WTC11 (cell line): ENCODE measurements around the gene PFKFB4. TPM values are rescaled to one million over a fixed set of nuclear protein-coding genes. Genes with fewer than 3 reads are reported as not detected.

Source experiments
- ATAC-seq: fragments of 200-7000 bp; cut with Tn5 transposase; 2 replicates; pipeline ENCODE4 v1.10.0; 2021; ENCODE audit warnings: mild to moderate bottlenecking, moderate library complexity
- CTCF ChIA-PET: fragments of 300-600 bp; sonication (Branson Sonifier 250); formaldehyde crosslinking; loops from one replicate; lab custom pipeline; 2021; ENCODE audit warnings: antibody characterized with exemption; lab: Charles Lee
- POLR2A ChIA-PET: fragments of 350-600 bp; sonication (Branson Sonifier 250); formaldehyde crosslinking; loops from one replicate; lab custom pipeline; 2021; ENCODE audit warnings: antibody characterized with exemption; lab: Charles Lee
- DNase-seq: peaks from one replicate; pipeline ENCODE4 v3.0.0; 2021; ENCODE audit warnings: low spot score
- H3K27ac Mint-ChIP-seq: 2 replicates; pipeline ENCODE4 v1.8.0; 2021; ENCODE audit warnings: mixed read lengths
- H3K27me3 Mint-ChIP-seq: 2 replicates; pipeline ENCODE4 v1.8.0; 2021; ENCODE audit warnings: low read depth, mild to moderate bottlenecking, moderate library complexity, mixed read lengths
- H3K36me3 Mint-ChIP-seq: 2 replicates; pipeline ENCODE4 v1.8.0; 2021; ENCODE audit warnings: mixed read lengths
- H3K4me1 Mint-ChIP-seq: 2 replicates; pipeline ENCODE4 v1.8.0; 2022; ENCODE audit warnings: mixed read lengths
- H3K4me3 Mint-ChIP-seq: 2 replicates; pipeline ENCODE4 v1.8.0; 2021; ENCODE audit warnings: mild to moderate bottlenecking, moderate library complexity, mixed read lengths
- H3K9me3 Mint-ChIP-seq: 2 replicates; pipeline ENCODE4 v1.8.0; 2021; ENCODE audit warnings: mixed read lengths
- CBFB ChIP-seq: sonication (generic); formaldehyde crosslinking; IDR thresholded peaks from 2 replicates; pipeline ENCODE4 v1.8.1; 2022; ENCODE audit warnings: mild to moderate bottlenecking, low read depth, missing genetic modification reagents
- E2F1 ChIP-seq: sonication (generic); formaldehyde crosslinking; IDR thresholded peaks from 2 replicates; pipeline ENCODE4 v1.8.0; 2022; ENCODE audit warnings: mild to moderate bottlenecking, missing genetic modification reagents
- E2F5 ChIP-seq: sonication (generic); formaldehyde crosslinking; IDR thresholded peaks from 2 replicates; pipeline ENCODE4 v1.8.1; 2022; ENCODE audit warnings: mild to moderate bottlenecking, moderate library complexity, missing genetic modification reagents
- ERG ChIP-seq: fragments of 250-450 bp; sonication (Bioruptor Pico); IDR thresholded peaks from 2 replicates; pipeline ENCODE4 v1.8.0; 2021; ENCODE audit warnings: mild to moderate bottlenecking
- FOXP1 ChIP-seq: sonication (generic); formaldehyde crosslinking; IDR thresholded peaks from 2 replicates; pipeline ENCODE4 v1.8.0; 2022; ENCODE audit warnings: missing genetic modification reagents, mild to moderate bottlenecking, moderate library complexity, borderline replicate concordance
- GABPB1 ChIP-seq: sonication (generic); formaldehyde crosslinking; IDR thresholded peaks from 2 replicates; pipeline ENCODE4 v1.8.1; 2023; ENCODE audit warnings: mild to moderate bottlenecking, missing genetic modification reagents
- GRHL2 ChIP-seq: fragments of 250-450 bp; sonication (Bioruptor Pico); IDR thresholded peaks from 2 replicates; pipeline ENCODE4 v1.8.0; 2022; ENCODE audit warnings: mild to moderate bottlenecking, moderate library complexity; ENCODE audit not compliant: insufficient replicate concordance, severe bottlenecking
- IRF2 ChIP-seq: sonication (generic); formaldehyde crosslinking; IDR thresholded peaks from 2 replicates; pipeline ENCODE4 v1.8.0; 2022; ENCODE audit warnings: low read depth, missing genetic modification reagents, borderline replicate concordance
- JUN ChIP-seq: sonication (generic); formaldehyde crosslinking; IDR thresholded peaks from 2 replicates; pipeline ENCODE4 v1.8.0; 2023; ENCODE audit warnings: mild to moderate bottlenecking, missing genetic modification reagents
- MAX ChIP-seq: sonication (generic); formaldehyde crosslinking; IDR thresholded peaks from 2 replicates; pipeline ENCODE4 v1.8.0; 2022; ENCODE audit warnings: mild to moderate bottlenecking, missing genetic modification reagents
- MXD4 ChIP-seq: fragments of 250-450 bp; sonication (Bioruptor Pico); IDR thresholded peaks from 2 replicates; pipeline ENCODE4 v1.8.0; 2021; ENCODE audit warnings: mild to moderate bottlenecking, moderate library complexity, borderline replicate concordance
- STAT6 ChIP-seq: sonication (generic); formaldehyde crosslinking; conservative IDR thresholded peaks from 2 replicates; pipeline ENCODE4 v1.8.1; 2023; ENCODE audit warnings: mild to moderate bottlenecking, low read depth, missing genetic modification reagents, moderate library complexity
- ZBTB43 ChIP-seq: sonication (generic); formaldehyde crosslinking; IDR thresholded peaks from 2 replicates; pipeline ENCODE4 v1.8.1; 2023; ENCODE audit warnings: mild to moderate bottlenecking, missing genetic modification reagents
- ZNF138 ChIP-seq: sonication (generic); formaldehyde crosslinking; conservative IDR thresholded peaks from 2 replicates; pipeline ENCODE4 v1.8.1; 2022; ENCODE audit warnings: mild to moderate bottlenecking, moderate library complexity, missing genetic modification reagents
- ZNF281 ChIP-seq: sonication (generic); formaldehyde crosslinking; IDR thresholded peaks from 2 replicates; pipeline ENCODE4 v1.8.0; 2023; ENCODE audit warnings: mild to moderate bottlenecking, missing genetic modification reagents
- ZSCAN18 ChIP-seq: fragments of 250-450 bp; sonication (Bioruptor Pico); IDR thresholded peaks from 2 replicates; pipeline ENCODE4 v2.1.2; 2022; ENCODE audit warnings: mild to moderate bottlenecking, moderate library complexity
- total RNA-seq: library from RNA; stranded (reverse); gene quantifications from 3 replicates; pipeline ENCODE4 v1.2.3, GENCODE V29; 2021

Gene PFKFB4
- total RNA-seq, 1 experiment from 2014 or later: 18.0 TPM

- no peaks in the 10 kb centered on the region; the same call in 1 of the 2 replicates for H3K27me3 Mint-ChIP-seq
- ChIA-PET POLR2A (interaction anchor here (0.5 kb wide), 1 partner anchor 896 kb away, joined by 4 read pairs; no protein-coding TSS in a partner anchor), CTCF (interaction anchor here (1.0 to 2.8 kb wide), 6 partner anchors 33 to 80 kb away, joined by 3 to 10 read pairs (median 5); no protein-coding TSS in a partner anchor)
- H3K36me3 Mint-ChIP-seq: peaks cover 19% of the 10 kb centered on the region; the same call in 1 of the 2 replicates
- H3K9me3 Mint-ChIP-seq: no peaks in the 10 kb centered on the region
- ATAC-seq: no peak
- H3K4me3 Mint-ChIP-seq: no peak overlapping the region
- peaks cover 29% of the 10 kb centered on the region for H3K4me1 Mint-ChIP-seq
- no peak for TF ChIP-seq E2F1
- H3K27ac Mint-ChIP-seq: 0 out of 2 replicates have a peak overlapping the region, but pooled peaks have one; percentile 27
- DNase-seq: no peak
Observed at GRCh38 chr3:48469046-48469915, 87.3 kb downstream of the PFKFB4 start.

- ChIA-PET CTCF (interaction anchor here (1.3 to 2.8 kb wide), 3 partner anchors 32 to 81 kb away, joined by 6 to 10 read pairs (median 9); no protein-coding TSS in a partner anchor), POLR2A (no interaction called here)
- ATAC-seq (no peak), DNase-seq (no peak)
- Mint-ChIP-seq H3K4me3 (no peak overlapping the region), H3K27me3 (no peaks in the 10 kb centered on the region; the same call in 1 of the 2 replicates), H3K36me3 (peaks cover 19% of the 10 kb centered on the region; the same call in 1 of the 2 replicates), H3K27ac (no peak overlapping the region), H3K4me1 (peaks cover 24% of the 10 kb centered on the region), H3K9me3 (no peaks in the 10 kb centered on the region)
- TF ChIP-seq STAT6 (CRISPR knock-in tag) (no peak), FOXP1 (no peak), IRF2 (CRISPR knock-in tag) (no peak), ERG (no peak), GABPB1 (CRISPR knock-in tag) (no peak), E2F5 (CRISPR knock-in tag) (no peak), ZSCAN18 (CRISPR knock-in tag) (no peak), MAX (CRISPR knock-in tag) (no peak), CBFB (CRISPR knock-in tag) (no peak), ZBTB43 (CRISPR knock-in tag) (no peak), MXD4 (no peak), ZNF138 (CRISPR knock-in tag) (no peak), JUN (CRISPR knock-in tag) (no peak), ZNF281 (CRISPR knock-in tag) (no peak), GRHL2 (CRISPR knock-in tag) (no peak)
Observed at GRCh38 chr3:48468329-48468731, 88.3 kb downstream of the PFKFB4 start.
